Left ventricle myocardium inferior (tissue), 1 donor: ENCODE measurements around the gene MCF2L2. TPM values are rescaled to one million over a fixed set of nuclear protein-coding genes. Genes with fewer than 3 reads are reported as not detected.

Experiments
- DNase-seq: peaks from one replicate; pipeline ENCODE4 v3.0.0-alpha.2; 2020
- H3K27ac ChIP-seq: fragments of 200-600 bp; replicated peaks from 2 replicates; pipeline ENCODE4 v1.8.0; 2021
- H3K27me3 ChIP-seq: fragments of 200-600 bp; 2 replicates; pipeline ENCODE4 v1.8.0; 2021; ENCODE audit warnings: low read depth
- H3K36me3 ChIP-seq: fragments of 200-600 bp; 2 replicates; pipeline ENCODE4 v1.8.0; 2021
- H3K4me1 ChIP-seq: fragments of 200-600 bp; 2 replicates; pipeline ENCODE4 v1.8.0; 2021
- H3K4me3 ChIP-seq: fragments of 200-600 bp; 2 replicates; pipeline ENCODE4 v1.8.0; 2021; ENCODE audit warnings: mild to moderate bottlenecking, moderate library complexity
- H3K9me3 ChIP-seq: fragments of 200-600 bp; replicated peaks from 2 replicates; pipeline ENCODE4 v1.8.0; 2021
- CTCF ChIP-seq: fragments of 200-600 bp; IDR thresholded peaks from 2 replicates; pipeline ENCODE4 v1.8.0; 2021; ENCODE audit warnings: antibody characterized with exemption, mild to moderate bottlenecking, borderline replicate concordance
- intact Hi-C: fragments of 100-400 bp; cut with micrococcal nuclease; formaldehyde crosslinking; loops from one replicate; pipeline ENCODE4 v1.11.0; 2022
- total RNA-seq: library from RNA; stranded (reverse); fragmentation: NEBNext Ultra II Directional; extraction: Animal tissue kit (Norgen Biotek cat#: 25700); gene quantifications from one replicate; pipeline ENCODE4 v1.2.1, GENCODE V29; 2021
- donor health status: DM: no; HTN: yes; CAD: no; lungs with severe emphysema.

Gene MCF2L2
- total RNA-seq, 1 donor from 2014 or later: 0.91 TPM

GRCh38 chr3:183192650-183193300 lies 235.6 kb downstream of the MCF2L2 start:
- TF ChIP-seq CTCF: no peak
- Histone ChIP-seq H3K36me3 (no peaks in the 10 kb centered on the region), H3K9me3 (no peaks in the 10 kb centered on the region), H3K27ac (no peak overlapping the region), H3K4me3 (no peak overlapping the region), H3K27me3 (no peaks in the 10 kb centered on the region), H3K4me1 (no peaks in the 10 kb centered on the region)
- no peak for DNase-seq
- intact Hi-C loops: no loop called here

- H3K9me3 ChIP-seq: no peaks in the 10 kb centered on the region
- H3K4me3 ChIP-seq: no peak overlapping the region
- no peaks in the 10 kb centered on the region for H3K27me3 ChIP-seq
- intact Hi-C loops: loop anchor here (10.0 kb wide), 1 partner anchor 65 kb away; no protein-coding TSS in a partner anchor
- no peak for DNase-seq
- no peak for TF ChIP-seq CTCF
- H3K36me3 ChIP-seq: no peaks in the 10 kb centered on the region
- H3K4me1 ChIP-seq: peaks cover 4% of the 10 kb centered on the region
- H3K27ac ChIP-seq: no peak overlapping the region
Observed at GRCh38 chr3:183189641-183190040, 238.8 kb downstream of the MCF2L2 start.

- intact Hi-C loops: loop anchor here (10.0 kb wide), 1 partner anchor 64 kb away; no protein-coding TSS in a partner anchor
- H3K4me3 ChIP-seq: no peak overlapping the region
Observed at GRCh38 chr3:183188895-183189462, 239.4 kb downstream of the MCF2L2 start.

GRCh38 chr3:183185696-183186095 lies 242.7 kb downstream of the MCF2L2 start:
- no peaks in the 10 kb centered on the region for H3K36me3 ChIP-seq
- no peak for TF ChIP-seq CTCF
- H3K4me1 ChIP-seq: peaks cover 4% of the 10 kb centered on the region
- H3K9me3 ChIP-seq: no peaks in the 10 kb centered on the region
- no peak overlapping the region for H3K27ac ChIP-seq
- no peak for DNase-seq
- intact Hi-C loops: loop anchor here (10.0 kb wide), 1 partner anchor 61 kb away; no protein-coding TSS in a partner anchor
- H3K27me3 ChIP-seq: peaks cover 14% of the 10 kb centered on the region
- H3K4me3 ChIP-seq: no peak overlapping the region

More at GRCh38 chr3:183188895-183189462, 239.4 kb downstream of the MCF2L2 start:
- peak; percentile 52 for TF ChIP-seq CTCF
- H3K36me3 ChIP-seq: no peaks in the 10 kb centered on the region
- no peaks in the 10 kb centered on the region for H3K27me3 ChIP-seq
- no peaks in the 10 kb centered on the region for H3K9me3 ChIP-seq
- peak; percentile 28 for DNase-seq
- peaks cover 4% of the 10 kb centered on the region for H3K4me1 ChIP-seq
- H3K27ac ChIP-seq: no peak overlapping the region

GRCh38 chr3:183182732-183183610 lies 245.4 kb downstream of the MCF2L2 start:
- intact Hi-C loops: loop anchor here (10.0 kb wide), 1 partner anchor 58 kb away; no protein-coding TSS in a partner anchor
- Histone ChIP-seq H3K4me3 (no peak overlapping the region), H3K9me3 (no peaks in the 10 kb centered on the region), H3K27me3 (peaks cover 40% of the 10 kb centered on the region), H3K4me1 (peaks cover 26% of the 10 kb centered on the region), H3K27ac (no peak overlapping the region), H3K36me3 (no peaks in the 10 kb centered on the region)
- DNase-seq: no peak
- no peak for TF ChIP-seq CTCF
